GM21825 (cell line): ENCODE results near the gene BRINP1.

Experiments used
- ATAC-seq: cut with Tn5 transposase; IDR thresholded peaks from one replicate; pipeline ENCODE4 v1.9.1; 2021; ENCODE audit warnings: mild to moderate bottlenecking, moderate library complexity; ENCODE audit not compliant: unreplicated experiment

Gene BRINP1

DNA sequence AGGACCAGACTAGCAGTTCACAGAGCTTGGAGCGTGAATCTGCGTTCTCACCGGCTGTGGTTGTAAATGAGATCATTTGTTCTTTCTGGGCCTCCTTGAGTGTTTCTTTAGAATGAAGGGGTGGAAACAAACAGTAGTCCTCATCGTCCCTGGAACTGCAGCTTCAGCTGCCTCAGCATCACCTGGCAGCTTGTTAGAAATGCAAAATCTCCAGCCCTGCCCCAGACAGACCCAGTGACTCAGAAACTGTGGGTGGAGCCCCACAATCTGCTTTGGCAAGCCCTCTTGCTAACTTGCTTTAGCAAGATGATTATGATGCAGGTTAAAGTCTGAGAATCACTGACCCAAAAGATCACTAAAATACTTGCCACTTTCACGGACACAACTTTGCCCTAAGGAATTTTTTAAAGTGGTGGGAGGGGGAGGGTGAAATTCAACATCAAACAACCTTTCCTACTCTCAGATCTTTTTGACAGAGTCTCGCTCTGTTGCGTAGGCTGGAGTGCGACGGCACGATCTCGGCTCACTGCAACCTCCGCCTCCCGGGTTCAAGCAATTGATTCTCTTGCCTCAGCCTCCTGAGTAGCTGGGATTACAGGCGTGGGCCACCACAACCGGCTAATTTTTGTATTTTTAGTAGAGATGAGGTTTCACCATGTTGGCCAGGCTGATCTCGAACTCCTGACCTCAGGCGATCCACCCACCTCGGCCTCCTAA lies 86.0 kb downstream of the BRINP1 start:
- ATAC-seq = no peak

DNA sequence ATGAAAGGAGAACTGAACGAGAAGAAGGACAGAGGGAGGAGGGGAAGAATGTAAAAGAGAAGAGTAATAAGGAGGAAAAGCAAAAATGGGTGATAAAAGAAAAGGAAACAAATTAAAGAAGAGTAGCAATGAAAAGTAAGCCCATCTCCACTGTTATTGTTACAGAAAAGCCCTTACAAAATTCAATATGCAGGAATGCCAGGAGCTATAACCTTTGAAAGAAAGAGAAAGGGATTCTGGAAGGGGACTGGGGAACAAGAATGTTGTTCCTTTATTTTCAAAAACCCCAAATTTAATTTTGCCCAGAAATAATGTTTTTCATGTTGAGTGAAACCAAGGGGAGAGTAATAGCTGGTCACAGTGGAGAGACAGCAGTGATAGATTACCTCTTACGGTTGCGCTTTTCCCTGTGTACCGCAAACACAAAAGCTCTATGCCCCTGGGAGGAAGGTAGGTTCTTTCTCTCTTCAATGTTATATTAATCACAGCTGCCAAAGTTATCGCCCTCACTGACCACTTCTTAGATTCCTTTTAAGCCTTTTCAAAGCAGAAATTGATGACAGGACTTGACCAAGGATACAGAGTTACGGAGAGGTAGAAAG lies 86.7 kb downstream of the BRINP1 start:
- no peak for ATAC-seq

DNA sequence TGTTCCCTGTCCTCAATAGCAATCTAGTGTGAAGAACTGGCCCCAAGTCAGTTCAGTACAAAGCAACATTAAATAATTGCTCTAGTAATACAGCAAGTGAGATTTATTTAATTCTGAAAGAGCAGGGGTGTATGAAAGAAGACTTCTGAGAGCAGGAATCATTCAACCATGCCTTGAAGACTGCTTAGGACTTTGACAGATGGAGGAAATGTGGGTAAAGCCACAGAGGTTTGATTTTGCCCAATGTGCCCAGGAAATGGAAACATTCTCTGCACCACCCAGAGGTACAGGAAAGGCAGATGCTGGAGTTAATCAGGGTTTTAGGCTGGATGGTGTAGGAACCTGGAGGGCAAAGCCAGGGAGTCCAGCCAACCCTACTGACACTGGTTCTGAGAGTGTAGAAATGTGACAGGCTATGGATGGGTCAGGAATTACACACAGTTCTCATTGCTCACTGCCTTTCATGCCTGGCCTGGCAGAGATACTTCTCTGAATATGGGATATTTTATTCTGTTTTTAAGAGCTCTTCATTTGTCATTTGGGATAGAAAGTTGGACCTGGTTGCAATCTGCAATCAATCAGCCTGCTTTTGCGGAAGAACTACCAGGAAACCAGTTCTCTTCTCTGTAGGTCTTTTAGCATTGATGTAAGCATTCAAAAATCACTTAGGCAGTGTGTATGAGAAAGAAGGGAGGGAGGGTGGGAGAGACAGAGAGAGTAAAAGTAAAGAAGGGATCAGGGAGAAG lies 88.3 kb downstream of the BRINP1 start:
- ATAC-seq = no peak

DNA sequence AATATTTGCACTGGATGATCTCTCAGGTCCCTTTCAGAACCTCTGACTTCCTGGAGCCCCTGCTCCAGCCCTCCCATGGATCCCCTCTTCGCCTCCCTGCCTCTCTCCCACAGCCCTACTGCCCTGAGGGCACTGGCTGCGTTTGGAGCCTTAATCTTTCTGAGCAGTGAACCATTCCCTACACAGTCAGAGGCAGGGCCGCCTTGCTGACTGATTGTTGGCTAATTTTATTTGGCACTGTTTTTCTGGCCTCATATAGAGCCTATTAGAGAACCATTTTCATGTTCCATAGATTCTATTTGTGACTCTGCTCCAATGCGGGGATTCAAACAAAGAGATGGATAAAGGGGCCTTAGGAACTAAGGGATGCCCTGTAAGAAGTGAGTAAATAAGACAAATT lies 91.1 kb downstream of the BRINP1 start:
- no peak for ATAC-seq

DNA sequence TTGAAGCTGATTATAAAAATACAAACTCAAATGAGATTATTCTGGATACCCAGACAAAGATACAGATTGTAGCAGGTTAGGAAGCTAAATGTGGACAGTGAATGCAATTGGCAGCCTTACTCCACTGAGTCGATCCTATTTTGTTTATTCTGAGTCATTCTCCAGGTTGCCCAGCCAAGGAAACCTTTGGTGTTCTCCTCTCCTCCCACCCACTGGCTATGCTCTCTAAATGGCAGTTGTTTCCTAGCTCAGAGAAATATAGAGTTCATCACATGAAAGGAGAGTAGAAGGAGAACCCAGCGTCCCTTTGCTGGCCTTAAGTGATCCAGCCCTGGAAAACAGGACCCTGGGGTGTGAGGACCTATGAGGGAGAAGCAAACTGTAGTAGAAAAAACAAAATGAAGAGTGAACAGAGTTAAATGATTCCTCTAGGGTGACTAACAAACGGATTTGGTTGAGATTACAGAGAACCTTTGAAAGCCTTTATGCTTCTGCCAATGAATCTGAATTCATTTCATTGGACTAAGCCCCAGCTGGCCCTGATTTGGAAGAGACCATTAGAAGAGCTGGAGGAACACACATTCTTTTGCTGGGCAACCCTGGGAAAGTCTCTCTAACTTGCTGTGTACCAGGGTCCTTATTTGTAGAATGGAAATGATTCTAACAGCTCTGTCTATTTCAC lies 95.1 kb downstream of the BRINP1 start:
- ATAC-seq = no peak

DNA sequence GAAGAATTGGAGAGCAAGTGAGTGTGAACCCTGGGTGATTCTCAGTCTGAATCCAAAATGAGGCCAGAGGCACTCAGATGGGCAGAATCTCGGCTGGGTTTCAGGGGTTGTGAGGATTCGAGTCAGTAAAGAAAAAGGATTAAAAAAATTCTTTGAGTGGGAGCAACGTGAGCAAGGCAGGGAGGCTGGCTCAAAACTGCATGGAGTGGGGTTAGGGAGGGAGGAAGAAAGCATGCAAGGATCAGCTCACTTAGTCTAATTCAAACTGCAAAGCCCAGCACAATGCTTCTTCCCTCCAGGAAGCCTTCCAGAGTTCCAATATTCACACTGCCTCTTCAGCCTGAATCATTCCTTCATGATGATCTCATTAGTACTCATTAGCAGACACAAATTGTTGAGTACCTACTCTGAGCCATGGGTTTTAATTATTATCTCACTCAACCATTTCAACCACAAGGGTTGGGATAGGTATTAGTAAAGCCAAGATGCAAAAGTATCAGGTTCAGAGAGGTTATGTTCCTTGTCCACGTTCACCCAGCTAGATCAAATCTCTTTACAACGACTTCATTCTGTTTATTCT lies 95.8 kb downstream of the BRINP1 start:
- no peak for ATAC-seq

DNA sequence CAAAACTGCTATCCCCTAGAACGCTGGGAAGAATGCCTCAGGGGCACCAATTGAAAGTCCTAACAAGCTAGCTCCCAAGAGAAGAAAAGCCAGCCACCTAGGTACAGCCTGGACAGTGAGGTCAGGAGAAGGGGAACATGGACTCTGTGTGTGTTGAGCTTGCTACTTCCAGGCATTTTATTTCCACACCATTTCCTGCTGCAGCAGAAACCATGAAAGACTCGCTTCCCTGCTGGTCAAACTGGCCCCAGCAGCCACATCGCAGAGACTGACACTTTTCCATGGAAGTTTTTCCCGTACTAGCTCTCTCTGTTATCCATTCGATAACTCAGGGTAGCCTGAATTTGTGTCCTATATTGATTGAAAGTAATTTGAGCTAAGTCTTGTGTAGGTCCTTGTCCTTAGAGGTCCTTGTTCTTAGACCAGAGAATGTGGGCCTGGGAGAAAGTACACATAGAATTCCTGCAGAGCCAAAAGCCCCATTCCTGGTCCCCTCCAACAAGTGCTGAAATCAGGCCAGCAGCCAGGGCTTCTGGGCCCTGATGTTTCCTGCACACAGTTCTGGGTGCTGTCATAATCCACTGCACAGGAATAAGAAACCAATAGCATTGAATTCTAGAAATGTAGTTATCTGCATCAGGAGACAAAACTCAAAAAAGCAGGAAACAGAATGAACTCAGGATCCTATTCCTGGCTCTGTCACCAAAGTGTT lies 96.6 kb downstream of the BRINP1 start:
- no peak for ATAC-seq

DNA sequence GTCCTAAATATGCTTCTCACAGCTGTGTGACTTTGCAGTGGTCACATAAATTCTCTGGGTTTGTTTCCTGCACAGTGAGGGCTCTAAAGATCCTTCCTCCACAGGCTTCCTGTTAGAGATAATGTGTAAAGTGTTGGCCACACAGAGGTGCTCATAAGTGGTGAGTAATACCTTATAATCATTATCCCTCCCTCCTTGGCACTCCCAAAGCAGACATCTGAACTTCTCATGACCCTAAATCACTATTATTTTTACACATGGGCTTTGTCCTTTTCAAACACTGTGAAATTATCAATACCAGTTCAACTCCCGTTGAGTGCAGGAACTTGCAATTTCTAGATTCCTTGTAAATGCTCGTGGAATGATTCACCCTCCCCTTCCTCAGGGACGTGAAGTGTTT lies 100.2 kb downstream of the BRINP1 start:
- ATAC-seq = no peak

DNA sequence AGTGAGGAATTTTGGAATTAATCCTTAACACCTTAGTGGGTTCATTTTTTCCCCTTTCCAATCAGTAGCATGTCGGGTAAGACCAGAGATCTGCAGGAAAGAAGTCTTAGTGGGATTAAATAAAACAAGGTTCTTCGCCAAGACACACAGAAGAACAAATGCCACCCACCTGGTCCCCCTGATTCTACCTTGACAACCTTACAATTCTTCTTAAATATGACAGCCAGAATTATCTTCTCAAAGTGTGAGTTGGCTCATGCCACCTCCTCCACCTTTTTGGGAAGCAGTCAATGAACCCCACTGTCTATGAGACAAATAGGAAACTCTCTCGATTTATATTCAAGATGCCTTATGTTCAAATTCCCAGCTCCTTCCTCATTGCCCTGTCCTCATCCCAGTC lies 105.1 kb downstream of the BRINP1 start:
- ATAC-seq = no peak

DNA sequence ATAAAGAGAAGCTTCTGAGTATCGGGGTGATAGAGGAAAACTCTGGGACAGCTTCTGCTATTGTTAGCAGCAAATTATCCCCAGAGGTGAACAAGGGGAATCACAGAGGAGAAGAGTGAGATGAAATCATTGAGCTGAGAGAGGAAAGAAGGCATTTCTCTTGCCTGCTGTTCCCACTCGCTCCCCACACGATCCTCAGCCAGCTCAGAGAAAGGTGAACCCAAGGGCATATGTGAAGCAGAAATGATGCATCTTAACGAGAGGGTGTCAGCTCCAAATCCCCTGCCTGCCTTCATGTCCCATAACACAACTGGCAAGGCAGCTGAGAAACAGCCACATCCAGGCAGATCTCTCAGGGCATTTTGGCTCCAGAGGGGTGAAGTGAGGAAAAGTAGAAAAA lies 111.6 kb downstream of the BRINP1 start:
- ATAC-seq = no peak

DNA sequence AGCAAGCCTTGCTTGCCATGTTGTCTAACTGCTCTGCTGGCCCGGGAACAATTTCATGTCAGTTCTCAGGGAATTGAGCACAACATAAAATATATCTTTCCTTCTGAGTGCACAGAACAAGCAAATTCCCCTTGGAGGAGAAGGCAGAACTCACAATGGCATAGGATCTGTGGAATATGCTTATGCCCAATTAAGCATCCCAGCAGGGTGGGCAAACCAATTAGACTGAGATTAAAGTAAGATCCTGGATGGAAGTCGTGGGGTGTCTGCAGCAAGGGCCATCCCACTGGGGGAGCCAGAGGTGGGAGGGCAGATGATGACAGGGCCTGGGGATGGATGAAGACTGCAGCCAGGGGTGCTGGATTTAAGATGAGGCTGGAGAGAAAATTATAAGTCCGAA lies 114.1 kb downstream of the BRINP1 start:
- ATAC-seq = no peak

DNA sequence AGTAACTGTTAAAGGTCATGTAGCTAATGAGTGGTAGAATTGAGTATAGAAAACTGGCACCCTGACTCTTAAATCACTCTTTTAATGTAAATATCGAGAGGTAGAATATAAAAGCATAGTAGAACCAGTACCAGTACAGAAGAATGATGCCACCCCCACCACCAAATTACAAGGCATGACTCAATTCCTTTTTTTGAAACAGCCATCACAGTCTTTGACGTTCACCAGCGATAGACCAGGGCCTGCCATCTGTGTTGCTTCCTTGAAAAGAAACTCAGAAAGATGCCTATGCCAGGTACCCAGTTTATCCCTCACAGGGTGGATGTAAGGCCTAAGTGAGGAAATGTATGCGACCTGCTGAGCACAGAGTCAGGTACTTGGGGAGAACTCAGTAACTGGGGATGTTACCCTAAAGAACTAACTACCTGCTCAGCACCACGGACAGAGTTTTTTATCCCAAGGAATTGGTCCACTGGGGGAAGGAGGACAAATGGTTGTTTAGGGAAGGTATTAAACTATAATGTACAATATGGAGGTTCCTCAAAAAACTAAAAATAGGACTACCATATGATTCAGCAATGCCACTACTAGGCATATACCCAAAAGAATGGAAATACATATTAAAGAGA lies 116.5 kb downstream of the BRINP1 start:
- no peak for ATAC-seq

DNA sequence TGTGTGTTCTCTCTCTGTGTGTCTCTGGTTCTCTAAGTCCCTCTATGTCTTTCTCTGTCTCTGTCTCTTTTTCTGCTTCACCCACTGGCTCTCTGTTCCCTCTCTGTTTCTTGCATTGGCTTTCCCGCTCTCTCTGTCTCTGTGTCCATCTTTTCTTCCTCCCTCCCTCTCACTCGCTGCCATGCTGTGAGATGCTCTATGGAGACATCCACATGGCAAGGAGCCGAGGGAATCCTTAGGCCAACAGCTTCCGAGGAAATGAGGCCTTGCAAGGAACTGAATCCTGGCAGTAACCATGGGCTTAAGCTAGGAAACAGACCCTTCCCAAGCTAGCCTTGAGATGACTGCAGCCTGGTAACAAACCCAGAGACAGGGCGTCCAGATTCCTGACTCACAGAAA lies 117.3 kb downstream of the BRINP1 start:
- no peak for ATAC-seq

DNA sequence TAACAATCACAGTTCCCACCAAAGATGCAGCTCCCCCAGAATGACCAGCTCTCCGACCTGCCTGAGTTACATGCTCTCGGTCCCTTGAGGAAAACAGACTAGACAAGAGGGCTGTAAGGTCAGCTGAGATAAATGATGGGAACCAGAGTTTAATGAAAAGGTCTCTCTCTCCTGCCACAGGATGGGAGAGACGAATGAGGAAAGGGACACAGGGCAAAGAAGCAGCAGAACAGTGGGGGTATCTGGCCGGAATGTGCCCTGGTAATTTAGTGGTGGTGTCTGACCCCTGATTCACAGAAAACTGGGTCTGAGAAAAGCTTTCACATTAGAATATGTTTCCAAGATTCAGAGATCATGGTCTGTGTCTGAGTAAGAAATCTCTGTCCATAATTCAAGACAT lies 118.5 kb downstream of the BRINP1 start:
- no peak for ATAC-seq

DNA sequence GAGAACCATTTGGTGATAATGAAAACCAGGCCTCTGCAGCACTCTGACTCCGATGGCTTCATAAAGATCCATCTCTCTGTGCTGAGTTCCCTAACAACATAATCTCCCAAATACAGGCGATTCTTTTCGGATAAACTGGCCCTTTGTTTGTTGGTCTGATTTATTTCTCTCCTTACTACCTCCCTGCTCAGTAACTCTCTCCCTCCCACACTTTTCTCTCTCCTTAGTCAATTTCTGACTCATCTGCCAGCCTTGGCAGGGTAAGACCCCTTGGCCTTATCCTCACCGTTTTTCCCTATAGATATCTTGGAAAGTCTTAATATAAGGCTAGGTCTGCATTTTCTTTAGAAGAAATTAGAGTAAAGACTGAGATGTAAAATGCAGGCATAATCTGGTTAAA lies 128.7 kb downstream of the BRINP1 start:
- no peak for ATAC-seq

DNA sequence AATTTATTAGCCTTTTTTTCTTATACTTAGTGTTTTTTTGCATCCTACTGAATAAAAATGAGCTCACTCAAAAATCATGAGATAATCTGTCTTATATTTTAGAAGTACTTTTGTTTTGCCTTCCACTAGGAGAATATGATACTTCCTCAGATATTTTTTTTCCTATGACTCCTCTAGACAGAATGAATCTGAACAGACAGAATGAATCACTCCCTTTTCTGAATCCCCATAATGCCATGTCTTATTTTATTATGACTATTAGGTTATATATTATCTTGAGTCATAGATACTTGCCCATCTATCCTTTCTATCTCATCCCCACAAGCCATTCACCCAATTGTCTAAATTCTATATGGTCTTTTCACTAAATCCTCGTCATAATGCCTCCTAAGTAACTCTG lies 134.6 kb downstream of the BRINP1 start:
- ATAC-seq = no peak

DNA sequence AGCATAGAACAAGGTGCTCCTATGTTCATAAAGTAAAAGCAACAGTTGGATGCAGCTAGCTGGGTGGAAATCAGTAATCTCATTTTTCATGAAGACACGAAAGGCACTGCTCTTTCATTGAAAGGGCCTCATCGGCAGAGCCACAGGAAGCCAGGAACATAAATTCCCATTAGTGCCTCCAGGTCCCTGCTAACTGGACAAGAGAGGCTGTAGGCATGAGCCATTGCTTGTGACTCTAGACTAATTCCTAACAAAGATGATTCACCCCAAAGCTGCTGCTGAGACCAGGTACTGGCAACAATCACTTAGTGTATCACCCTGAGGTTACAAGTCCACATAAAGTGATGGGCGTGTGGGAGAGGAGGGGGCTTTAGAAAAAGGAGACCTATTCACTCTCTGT lies 141.8 kb downstream of the BRINP1 start:
- ATAC-seq = no peak

DNA sequence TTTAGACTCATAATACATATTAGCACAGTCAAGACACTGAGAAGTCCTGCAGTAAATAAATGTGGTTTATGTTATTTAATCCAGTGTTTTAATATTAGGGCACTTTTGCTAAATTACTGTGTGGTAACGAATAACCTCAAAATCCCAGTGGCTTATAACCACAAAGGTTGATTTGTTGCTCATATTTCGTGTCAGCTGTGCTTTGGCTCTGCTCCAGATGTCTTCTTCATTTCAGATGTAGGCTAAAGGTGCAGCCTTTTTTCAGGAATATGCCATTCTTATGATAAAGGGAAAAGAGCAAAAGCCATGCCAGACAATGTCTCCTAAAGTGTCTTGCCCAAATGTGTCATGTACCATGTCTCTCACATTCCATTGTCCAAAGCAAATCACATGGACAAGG lies 144.8 kb downstream of the BRINP1 start:
- no peak for ATAC-seq

DNA sequence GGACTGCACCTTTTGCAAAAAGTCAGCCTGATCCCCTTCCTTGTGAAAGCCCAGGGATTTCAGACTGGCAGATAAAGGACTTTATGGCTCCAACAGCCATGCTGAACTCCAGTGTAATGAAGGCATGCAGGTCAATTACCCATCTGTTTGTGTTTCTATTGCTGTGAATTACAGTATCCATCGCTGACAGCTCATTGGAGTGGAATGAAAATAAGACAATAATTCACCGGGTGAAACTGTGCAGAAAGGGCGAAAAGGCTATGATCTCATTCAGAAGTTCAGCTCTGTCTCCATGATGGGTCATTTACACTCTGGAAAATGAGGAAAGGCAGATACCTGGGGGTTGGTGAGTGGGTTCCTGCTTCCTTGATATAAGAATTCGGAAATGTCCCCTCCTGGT lies 148.0 kb downstream of the BRINP1 start:
- ATAC-seq = no peak

DNA sequence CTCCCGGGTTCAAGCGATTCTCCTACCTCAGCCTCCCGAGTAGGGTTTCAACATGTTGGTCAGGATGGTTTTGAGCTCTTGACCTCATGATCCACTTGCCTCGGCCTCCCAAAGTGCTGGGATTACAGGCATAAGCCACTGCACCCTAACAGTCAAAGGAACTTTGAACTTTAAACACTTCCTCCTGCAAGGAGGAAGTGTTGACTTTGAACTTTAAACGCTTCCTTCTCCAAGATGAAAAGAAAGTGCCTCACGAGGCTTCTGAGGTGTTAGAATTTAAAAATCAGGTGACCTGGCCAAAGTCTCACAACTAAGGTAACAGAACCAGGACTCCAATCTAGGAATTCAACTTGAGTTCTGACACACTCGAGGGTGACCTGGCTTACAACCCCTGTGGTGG lies 150.9 kb downstream of the BRINP1 start:
- ATAC-seq = no peak
